Thyroid gland (tissue), 4 donors: Measurements from ENCODE around the gene ABCF2. TPM values are rescaled to one million over a fixed set of nuclear protein-coding genes. Genes with fewer than 3 reads are reported as not detected.

Experiments
- DNase-seq, 2 donors: peaks; one replicate each; pipeline ENCODE4 v3.0.0-alpha.2; 2019
- H3K27ac ChIP-seq, 3 donors: fragments of 200-600 bp; sonication (generic); 1 replicate in 2 of 3; 2 replicates in 1 of 3; pipeline ENCODE4 v1.5.1; 2016 to 2019; ENCODE audit warnings: mild to moderate bottlenecking in 1 of 3, moderate library complexity in 1 of 3
- H3K27me3 ChIP-seq: fragments of 200-600 bp; sonication (generic); one replicate; pipeline ENCODE4 v1.5.1; 2019
- H3K36me3 ChIP-seq, 2 donors: fragments of 200-600 bp; sonication (generic); one replicate each; pipeline ENCODE4 v1.5.1; 2016 to 2019
- H3K4me1 ChIP-seq, 2 donors: fragments of 200-600 bp; sonication (generic); one replicate each; pipeline ENCODE4 v1.5.1; 2017 to 2019
- H3K4me3 ChIP-seq, 3 donors: fragments of 200-600 bp; sonication (generic); replicated peaks in 1 of 3; 1 replicate in 2 of 3; 2 replicates in 1 of 3; pipeline ENCODE4 v1.5.1; 2016; ENCODE audit warnings: mild to moderate bottlenecking in 1 of 3
- H3K9me3 ChIP-seq: fragments of 200-600 bp; sonication (generic); one replicate; pipeline ENCODE4 v1.5.1; 2017
- POLR2A ChIP-seq, 2 donors: fragments of 450-650 bp; IDR thresholded peaks; one replicate each; pipeline ENCODE4 v1.6.1; 2017; ENCODE audit warnings: antibody characterized with exemption in 2 of 2, mild to moderate bottlenecking in 2 of 2, moderate library complexity in 1 of 2
- WGBS, 2 donors: methylation state at CpG; one replicate each; pipeline ENCODE4 v1.1.5; 2017; 5-methylcytosine and 5-hydroxymethylcytosine counted together
- intact Hi-C: fragments of 100-400 bp; cut with DNase I; formaldehyde crosslinking; loops from one replicate; pipeline ENCODE4 v1.15.1; 2023
- total RNA-seq, 4 donors: library from RNA; depleted of rRNA; stranded (reverse); fragments of >200 nt; gene quantifications; one replicate each; pipeline ENCODE4 v1.2.3, GENCODE V29; 2016
- TF ChIP-seq, protein P1 (sequence below), 6 experiments: fragments of 200-600 bp in 3 of 6; fragments of 450-650 bp in 3 of 6; sonication (generic) in 3 of 6; IDR thresholded peaks; one replicate each; pipeline ENCODE4 v1.5.1; 2016 to 2019; ENCODE audit warnings: antibody characterized with exemption in 6 of 6, mild to moderate bottlenecking in 2 of 6, inconsistent platforms in 1 of 6, moderate library complexity in 1 of 6

The ABCF2 gene
- total RNA-seq, 4 donors from 2014 or later = 23.8 to 39.4 (median 34.1) TPM

- WGBS, 2 donors = 67 to 71% methylated on average over 13 to 14 of the region's 22 CpGs
- Histone ChIP-seq H3K27me3 (no peaks in the 10 kb centered on the region), H3K36me3 (no peaks in the 10 kb centered on the region), H3K9me3 (no peaks in the 10 kb centered on the region), H3K27ac (no peak within 1 kb of the TSS), H3K4me1 (no peaks in the 10 kb centered on the region), H3K4me3 (no peak within 1 kb of the TSS)
- DNase-seq = no peak
- intact Hi-C loops = no loop called here
- TF ChIP-seq POLR2A (IDR thresholded peaks at IDR 0.05) = no peak
- TF ChIP-seq, protein P1, sequence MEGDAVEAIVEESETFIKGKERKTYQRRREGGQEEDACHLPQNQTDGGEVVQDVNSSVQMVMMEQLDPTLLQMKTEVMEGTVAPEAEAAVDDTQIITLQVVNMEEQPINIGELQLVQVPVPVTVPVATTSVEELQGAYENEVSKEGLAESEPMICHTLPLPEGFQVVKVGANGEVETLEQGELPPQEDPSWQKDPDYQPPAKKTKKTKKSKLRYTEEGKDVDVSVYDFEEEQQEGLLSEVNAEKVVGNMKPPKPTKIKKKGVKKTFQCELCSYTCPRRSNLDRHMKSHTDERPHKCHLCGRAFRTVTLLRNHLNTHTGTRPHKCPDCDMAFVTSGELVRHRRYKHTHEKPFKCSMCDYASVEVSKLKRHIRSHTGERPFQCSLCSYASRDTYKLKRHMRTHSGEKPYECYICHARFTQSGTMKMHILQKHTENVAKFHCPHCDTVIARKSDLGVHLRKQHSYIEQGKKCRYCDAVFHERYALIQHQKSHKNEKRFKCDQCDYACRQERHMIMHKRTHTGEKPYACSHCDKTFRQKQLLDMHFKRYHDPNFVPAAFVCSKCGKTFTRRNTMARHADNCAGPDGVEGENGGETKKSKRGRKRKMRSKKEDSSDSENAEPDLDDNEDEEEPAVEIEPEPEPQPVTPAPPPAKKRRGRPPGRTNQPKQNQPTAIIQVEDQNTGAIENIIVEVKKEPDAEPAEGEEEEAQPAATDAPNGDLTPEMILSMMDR (IDR thresholded peaks at IDR 0.05) = no peak
These were observed 40.2 kb downstream of the ABCF2 start, which contains the start of gene ASB10 for GRCh38 chr7:151186640-151187408. ASB10 (minus strand) TSS chr7:151187250; CDS start chr7:151187130, 120 bp downstream.

GRCh38 chr7:151185762-151186639 is 41.0 kb downstream of the ABCF2 start:
- Histone ChIP-seq H3K27ac (no peak overlapping the region), H3K27me3 (no peaks in the 10 kb centered on the region), H3K9me3 (no peaks in the 10 kb centered on the region), H3K4me3 (no peak overlapping the region), H3K4me1 (no peaks in the 10 kb centered on the region), H3K36me3 (no peaks in the 10 kb centered on the region)
- WGBS, 2 donors = 77 to 94% methylated on average over 4 to 8 of the region's 16 CpGs
- no peak for DNase-seq
- intact Hi-C loops = no loop called here
- TF ChIP-seq, protein P1 (IDR thresholded peaks at IDR 0.05) = no peak
- TF ChIP-seq POLR2A (IDR thresholded peaks at IDR 0.05) = no peak

- H3K27ac ChIP-seq = no peak overlapping the region
- no peaks in the 10 kb centered on the region for H3K9me3 ChIP-seq
- TF ChIP-seq, protein P1 (IDR thresholded peaks at IDR 0.05) = no peak
- no peak for TF ChIP-seq POLR2A (IDR thresholded peaks at IDR 0.05)
- 86 to 93% methylated on average over 11 to 15 of the region's 22 CpGs for WGBS, 2 donors
- DNase-seq = no peak
- no peak overlapping the region for H3K4me3 ChIP-seq
- no peaks in the 10 kb centered on the region for H3K4me1 ChIP-seq
- intact Hi-C loops = no loop called here
- H3K27me3 ChIP-seq = no peaks in the 10 kb centered on the region
- no peaks in the 10 kb centered on the region for H3K36me3 ChIP-seq
These were observed 46.0 kb downstream of the ABCF2 start for GRCh38 chr7:151181011-151181431.

GRCh38 chr7:151179946-151180345 is 47.1 kb downstream of the ABCF2 start:
- WGBS, 2 donors = 78 to 98% methylated on average over 4 of the region's 4 CpGs
- Histone ChIP-seq H3K27ac (no peak overlapping the region), H3K27me3 (no peaks in the 10 kb centered on the region), H3K4me3 (no peak overlapping the region), H3K4me1 (no peaks in the 10 kb centered on the region), H3K36me3 (no peaks in the 10 kb centered on the region), H3K9me3 (no peaks in the 10 kb centered on the region)
- DNase-seq = no peak
- intact Hi-C loops = loop anchor here (10.0 kb wide), 1 partner anchor 125 kb away; no protein-coding TSS in a partner anchor
- TF ChIP-seq POLR2A (IDR thresholded peaks at IDR 0.05) = no peak
- TF ChIP-seq, protein P1 (IDR thresholded peaks at IDR 0.05) = no peak
